Right atrium auricular region (tissue), 2 donors: ENCODE results near the gene VSNL1. TPM values are rescaled to one million over a fixed set of nuclear protein-coding genes. Genes with fewer than 3 reads are reported as not detected.

ENCODE experiments used
- DNase-seq: peaks from one replicate; pipeline ENCODE4 v3.0.0-alpha.2; 2019; ENCODE audit warnings: low spot score
- H3K27ac ChIP-seq, 2 donors: fragments of 200-600 bp; sonication (generic); 1 replicate in 1 of 2; 2 replicates in 1 of 2; pipeline ENCODE4 v1.5.1; 2016 to 2019
- H3K27me3 ChIP-seq, 2 donors: fragments of 200-600 bp; sonication (generic); one replicate each; pipeline versions ENCODE4 v1.5.1 to v1.6.0; 2017 to 2019
- H3K36me3 ChIP-seq: fragments of 200-600 bp; sonication (generic); one replicate; pipeline ENCODE4 v1.5.1; 2016
- H3K4me1 ChIP-seq, 2 donors: fragments of 200-600 bp; sonication (generic); one replicate each; pipeline versions ENCODE4 v1.5.1 to v1.6.0; 2017 to 2019
- H3K4me3 ChIP-seq, 2 donors: fragments of 200-600 bp; sonication (generic); 1 replicate in 1 of 2; 2 replicates in 1 of 2; pipeline ENCODE4 v1.5.1; 2017 to 2019; ENCODE audit warnings: mild to moderate bottlenecking in 1 of 2, moderate library complexity in 1 of 2
- H3K9me3 ChIP-seq, 2 donors: fragments of 200-600 bp; sonication (generic); one replicate each; pipeline ENCODE4 v1.5.1; 2019
- total RNA-seq, 2 donors: library from RNA; depleted of rRNA; stranded (reverse); fragments of >200 nt; gene quantifications; one replicate each; pipeline ENCODE4 v1.1.0, GENCODE V29; 2016
- TF ChIP-seq, protein P1 (sequence below), 2 donors: fragments of 200-600 bp; sonication (generic); IDR thresholded peaks; one replicate each; pipeline ENCODE4 v1.5.1; 2019; ENCODE audit warnings: antibody characterized with exemption in 2 of 2

The VSNL1 gene
- total RNA-seq, 2 donors from 2014 or later, result 30.2 to 41.7 TPM

DNA sequence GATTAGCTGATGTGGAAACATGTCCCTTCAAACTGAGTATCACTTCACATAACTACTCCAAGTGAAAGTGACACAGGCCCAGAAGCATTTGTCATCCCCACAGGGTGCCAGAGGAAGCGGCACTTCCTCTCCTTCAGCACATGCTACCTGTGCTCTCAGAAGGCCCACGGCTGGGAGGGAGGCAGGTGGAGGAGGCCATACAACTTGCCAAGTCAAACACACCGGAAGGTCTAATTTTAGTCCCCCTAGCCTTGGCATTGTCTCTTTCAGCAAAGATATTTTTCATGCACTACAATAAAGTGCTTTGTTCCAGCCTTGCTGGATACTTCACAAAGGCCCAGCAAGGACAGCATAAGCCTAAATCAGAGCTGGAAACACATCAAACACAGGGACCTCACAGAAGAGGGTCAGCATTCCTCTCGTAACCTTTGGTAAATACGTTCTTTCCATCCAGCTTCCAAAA, 38.0 kb downstream of the VSNL1 start:
- H3K4me3 ChIP-seq, result no peak overlapping the region

GRCh38 chr2:17579605-17580318, 39.3 kb downstream of the VSNL1 start:
- no peak for DNase-seq
- TF ChIP-seq, protein P1, sequence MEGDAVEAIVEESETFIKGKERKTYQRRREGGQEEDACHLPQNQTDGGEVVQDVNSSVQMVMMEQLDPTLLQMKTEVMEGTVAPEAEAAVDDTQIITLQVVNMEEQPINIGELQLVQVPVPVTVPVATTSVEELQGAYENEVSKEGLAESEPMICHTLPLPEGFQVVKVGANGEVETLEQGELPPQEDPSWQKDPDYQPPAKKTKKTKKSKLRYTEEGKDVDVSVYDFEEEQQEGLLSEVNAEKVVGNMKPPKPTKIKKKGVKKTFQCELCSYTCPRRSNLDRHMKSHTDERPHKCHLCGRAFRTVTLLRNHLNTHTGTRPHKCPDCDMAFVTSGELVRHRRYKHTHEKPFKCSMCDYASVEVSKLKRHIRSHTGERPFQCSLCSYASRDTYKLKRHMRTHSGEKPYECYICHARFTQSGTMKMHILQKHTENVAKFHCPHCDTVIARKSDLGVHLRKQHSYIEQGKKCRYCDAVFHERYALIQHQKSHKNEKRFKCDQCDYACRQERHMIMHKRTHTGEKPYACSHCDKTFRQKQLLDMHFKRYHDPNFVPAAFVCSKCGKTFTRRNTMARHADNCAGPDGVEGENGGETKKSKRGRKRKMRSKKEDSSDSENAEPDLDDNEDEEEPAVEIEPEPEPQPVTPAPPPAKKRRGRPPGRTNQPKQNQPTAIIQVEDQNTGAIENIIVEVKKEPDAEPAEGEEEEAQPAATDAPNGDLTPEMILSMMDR (IDR thresholded peaks at IDR 0.05), result no peak
- H3K36me3 ChIP-seq, result no peaks in the 10 kb centered on the region
- H3K27me3 ChIP-seq, result no peaks in the 10 kb centered on the region
- H3K9me3 ChIP-seq, result no peaks in the 10 kb centered on the region
- no peak overlapping the region for H3K27ac ChIP-seq
- peaks cover 0 to 19% of the 10 kb centered on the region in 2 donors for H3K4me1 ChIP-seq
- H3K4me3 ChIP-seq, result no peak overlapping the region

More for the DNA sequence above, 38.0 kb downstream of the VSNL1 start:
- DNase-seq, result no peak
- no peaks in the 10 kb centered on the region for H3K9me3 ChIP-seq
- no peaks in the 10 kb centered on the region for H3K27me3 ChIP-seq
- no peaks in the 10 kb centered on the region for H3K36me3 ChIP-seq
- TF ChIP-seq, protein P1 (IDR thresholded peaks at IDR 0.05), result no peak
- peaks cover 0 to 12% of the 10 kb centered on the region in 2 donors for H3K4me1 ChIP-seq
- peak overlapping the region; percentile 48 to 66 for H3K27ac ChIP-seq

DNA sequence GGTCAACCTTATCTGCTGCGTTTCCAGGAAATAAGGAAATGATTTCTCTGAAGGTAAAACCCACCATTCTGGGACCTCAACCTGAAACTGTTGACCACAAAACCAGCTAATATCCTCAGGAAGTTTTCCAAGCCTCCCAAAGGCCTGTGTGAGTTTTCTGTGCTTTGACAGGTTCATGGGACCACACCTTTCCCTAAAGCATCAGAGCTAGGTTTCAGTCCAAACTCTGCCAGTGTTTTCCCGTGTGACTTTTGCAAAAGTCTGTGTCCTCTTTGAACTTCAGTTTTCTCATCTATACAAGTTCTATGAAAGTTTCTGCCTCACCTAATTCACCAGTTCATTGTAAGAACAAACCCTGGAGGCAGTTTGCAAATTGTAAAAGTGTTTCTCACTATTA, 39.8 kb downstream of the VSNL1 start:
- Histone ChIP-seq H3K27ac (no peak overlapping the region), H3K4me1 (peaks cover 0 to 25% of the 10 kb centered on the region in 2 donors), H3K4me3 (no peak overlapping the region), H3K36me3 (no peaks in the 10 kb centered on the region), H3K9me3 (no peaks in the 10 kb centered on the region), H3K27me3 (no peaks in the 10 kb centered on the region)
- TF ChIP-seq, protein P1 (IDR thresholded peaks at IDR 0.05), result no peak
- DNase-seq, result no peak

- TF ChIP-seq, protein P1 (IDR thresholded peaks at IDR 0.05), result no peak
- no peaks in the 10 kb centered on the region for H3K36me3 ChIP-seq
- H3K27ac ChIP-seq, result no peak overlapping the region
- H3K4me1 ChIP-seq, result peaks cover 0 to 27% of the 10 kb centered on the region in 2 donors
- H3K27me3 ChIP-seq, result no peaks in the 10 kb centered on the region
- H3K9me3 ChIP-seq, result no peaks in the 10 kb centered on the region
- DNase-seq, result no peak
- no peak overlapping the region for H3K4me3 ChIP-seq
Measured at GRCh38 chr2:17581831-17582230, 41.3 kb downstream of the VSNL1 start.

- H3K9me3 ChIP-seq, result no peaks in the 10 kb centered on the region
- no peaks in the 10 kb centered on the region for H3K27me3 ChIP-seq
- no peak for DNase-seq
- TF ChIP-seq, protein P1 (IDR thresholded peaks at IDR 0.05), result no peak
- H3K27ac ChIP-seq, result peak overlapping the region; percentile 53 to 75
- H3K4me3 ChIP-seq, result no peak overlapping the region
- H3K4me1 ChIP-seq, result peaks cover 0 to 27% of the 10 kb centered on the region in 2 donors
- no peaks in the 10 kb centered on the region for H3K36me3 ChIP-seq
Measured at GRCh38 chr2:17583166-17583565, 42.7 kb downstream of the VSNL1 start.
